Lower leg skin (tissue), 3 donors: ENCODE data around the gene C5orf63.

Experiments
- POLR2A ChIP-seq, 2 donors: fragments of 450-650 bp; IDR thresholded peaks; one replicate each; pipeline ENCODE4 v1.6.1; 2016 to 2017; ENCODE audit warnings: antibody characterized with exemption in 2 of 2, mild to moderate bottlenecking in 1 of 2, moderate library complexity in 1 of 2
- TF ChIP-seq, protein P1 (sequence below), 3 donors: fragments of 450-650 bp; IDR thresholded peaks; one replicate each; pipeline ENCODE4 v1.5.1; 2016; ENCODE audit warnings: antibody characterized with exemption in 3 of 3, mild to moderate bottlenecking in 3 of 3, moderate library complexity in 2 of 3

DNA sequence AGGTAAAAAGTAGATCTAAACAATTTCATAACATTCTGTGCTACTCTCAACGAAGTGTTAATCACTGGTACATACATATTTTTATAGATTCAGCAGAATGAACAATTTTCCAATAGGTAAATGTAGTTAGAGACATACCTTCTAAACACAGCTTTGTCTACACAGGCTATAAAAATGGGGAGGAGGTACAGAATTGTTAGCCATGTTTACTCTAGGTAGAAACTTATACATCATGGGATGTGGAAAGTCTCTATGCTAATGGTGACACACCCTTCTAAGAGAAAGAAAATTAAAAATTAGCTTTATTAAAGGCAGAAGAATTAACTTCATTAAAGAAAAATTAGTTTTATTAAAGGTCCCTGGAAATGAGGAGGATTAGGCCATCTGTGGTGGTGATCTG, 11.8 kb downstream of the C5orf63 start:
- no peak for TF ChIP-seq POLR2A (IDR thresholded peaks at IDR 0.05)
- TF ChIP-seq, protein P1, sequence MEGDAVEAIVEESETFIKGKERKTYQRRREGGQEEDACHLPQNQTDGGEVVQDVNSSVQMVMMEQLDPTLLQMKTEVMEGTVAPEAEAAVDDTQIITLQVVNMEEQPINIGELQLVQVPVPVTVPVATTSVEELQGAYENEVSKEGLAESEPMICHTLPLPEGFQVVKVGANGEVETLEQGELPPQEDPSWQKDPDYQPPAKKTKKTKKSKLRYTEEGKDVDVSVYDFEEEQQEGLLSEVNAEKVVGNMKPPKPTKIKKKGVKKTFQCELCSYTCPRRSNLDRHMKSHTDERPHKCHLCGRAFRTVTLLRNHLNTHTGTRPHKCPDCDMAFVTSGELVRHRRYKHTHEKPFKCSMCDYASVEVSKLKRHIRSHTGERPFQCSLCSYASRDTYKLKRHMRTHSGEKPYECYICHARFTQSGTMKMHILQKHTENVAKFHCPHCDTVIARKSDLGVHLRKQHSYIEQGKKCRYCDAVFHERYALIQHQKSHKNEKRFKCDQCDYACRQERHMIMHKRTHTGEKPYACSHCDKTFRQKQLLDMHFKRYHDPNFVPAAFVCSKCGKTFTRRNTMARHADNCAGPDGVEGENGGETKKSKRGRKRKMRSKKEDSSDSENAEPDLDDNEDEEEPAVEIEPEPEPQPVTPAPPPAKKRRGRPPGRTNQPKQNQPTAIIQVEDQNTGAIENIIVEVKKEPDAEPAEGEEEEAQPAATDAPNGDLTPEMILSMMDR (IDR thresholded peaks at IDR 0.05) = no peak
